Measurements from ENCODE around the gene ITGA8. TPM values are rescaled to one million over a fixed set of nuclear protein-coding genes. Genes with fewer than 3 reads are reported as not detected.

ITGA8 gene
- total and polyA plus RNA-seq, 2 donors (not counting 1 experiment from before 2014, with no cell fraction given), result not detected

DNA sequence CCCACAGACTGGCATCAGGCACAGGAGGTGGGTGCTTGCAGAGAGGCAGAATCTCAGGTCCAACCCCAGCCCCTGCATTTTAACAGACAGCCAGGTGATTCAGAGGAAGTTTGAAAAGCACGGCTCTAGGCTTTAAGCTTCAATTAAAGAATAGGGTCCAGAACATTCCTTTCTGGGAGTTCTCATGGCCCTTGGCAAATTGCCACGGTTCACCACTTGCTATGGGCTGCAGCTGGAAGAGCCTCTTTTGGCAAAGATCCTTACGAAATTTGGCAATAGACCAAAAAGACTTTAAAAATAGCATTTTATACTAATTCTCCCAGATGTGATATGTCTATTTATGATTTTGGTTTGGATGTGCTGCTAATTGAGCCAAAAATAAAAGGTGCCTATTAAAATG is 148.1 kb downstream of the ITGA8 start:
- Histone ChIP-seq H3K9me3 (ENCODE audit: control extremely low read depth in 1 of 3, control insufficient read depth in 2 of 3, insufficient read depth in 1 of 3, low read length in 2 of 3) (peaks cover 0 to 4% (median 0%) of the 10 kb centered on the region in 3 donors), H3K4me3 (ENCODE audit: control extremely low read depth in 1 of 5, extremely low read depth in 1 of 5, insufficient read depth in 1 of 5, low read depth in 2 of 5, low read length in 4 of 5) (no peak overlapping the region), H3K4me2 (replicated peaks; ENCODE audit: low read depth, low read length, poor library complexity, severe bottlenecking) (no peak overlapping the region), H3K4me1 (ENCODE audit: control insufficient read depth in 2 of 2, insufficient read depth in 2 of 2, low read length in 2 of 2) (no peaks in the 10 kb centered on the region), H3K79me2 (ENCODE audit: control insufficient read depth, insufficient read depth, low read length) (no peaks in the 10 kb centered on the region), H3K36me3 (replicated peaks in 1 of 2; ENCODE audit: control extremely low read depth in 1 of 2, control insufficient read depth in 1 of 2, extremely low read depth in 1 of 2, insufficient read depth in 2 of 2, low read length in 1 of 2) (no peaks in the 10 kb centered on the region), H3K27me3 (replicated peaks in 1 of 4; ENCODE audit: control extremely low read depth in 1 of 4, control insufficient read depth in 3 of 4, insufficient read depth in 4 of 4, low read length in 3 of 4) (no peaks in the 10 kb centered on the region), H4K20me1 (ENCODE audit: control insufficient read depth, insufficient read depth, low read length, poor library complexity, severe bottlenecking) (no peaks in the 10 kb centered on the region), H3K9ac (ENCODE audit: low read length) (no peak overlapping the region), H3K27ac (ENCODE audit: low read length in 2 of 2) (no peak overlapping the region), H2AFZ (ENCODE audit: insufficient read depth, low read depth, low read length, poor library complexity, severe bottlenecking) (no peak overlapping the region)
- Mint-ChIP-seq H3K27me3 (no peaks in the 10 kb centered on the region), H3K27ac (no peak overlapping the region), H3K4me3 (no peak overlapping the region), H3K9me3 (ENCODE audit: insufficient read depth) (no peaks in the 10 kb centered on the region), H3K4me1 (no peaks in the 10 kb centered on the region)
- DNase-seq (no peak), ATAC-seq (ENCODE audit: low read depth) (no peak)
- ChIA-PET CTCF (no interaction called here), POLR2A (no interaction called here)
- 50% methylated on average over 1 of the region's 3 CpGs for WGBS (ENCODE audit: insufficient coverage)
- TF ChIP-seq EZH2 (IDR thresholded peaks at IDR 0.05; ENCODE audit: borderline replicate concordance, insufficient read depth, low read depth, low read length, poor library complexity, severe bottlenecking), result no peak
- TF ChIP-seq, protein P1, sequence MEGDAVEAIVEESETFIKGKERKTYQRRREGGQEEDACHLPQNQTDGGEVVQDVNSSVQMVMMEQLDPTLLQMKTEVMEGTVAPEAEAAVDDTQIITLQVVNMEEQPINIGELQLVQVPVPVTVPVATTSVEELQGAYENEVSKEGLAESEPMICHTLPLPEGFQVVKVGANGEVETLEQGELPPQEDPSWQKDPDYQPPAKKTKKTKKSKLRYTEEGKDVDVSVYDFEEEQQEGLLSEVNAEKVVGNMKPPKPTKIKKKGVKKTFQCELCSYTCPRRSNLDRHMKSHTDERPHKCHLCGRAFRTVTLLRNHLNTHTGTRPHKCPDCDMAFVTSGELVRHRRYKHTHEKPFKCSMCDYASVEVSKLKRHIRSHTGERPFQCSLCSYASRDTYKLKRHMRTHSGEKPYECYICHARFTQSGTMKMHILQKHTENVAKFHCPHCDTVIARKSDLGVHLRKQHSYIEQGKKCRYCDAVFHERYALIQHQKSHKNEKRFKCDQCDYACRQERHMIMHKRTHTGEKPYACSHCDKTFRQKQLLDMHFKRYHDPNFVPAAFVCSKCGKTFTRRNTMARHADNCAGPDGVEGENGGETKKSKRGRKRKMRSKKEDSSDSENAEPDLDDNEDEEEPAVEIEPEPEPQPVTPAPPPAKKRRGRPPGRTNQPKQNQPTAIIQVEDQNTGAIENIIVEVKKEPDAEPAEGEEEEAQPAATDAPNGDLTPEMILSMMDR (IDR thresholded peaks at IDR 0.05), result no peak
- intact Hi-C loops (cut with micrococcal nuclease), result no loop called here

DNA sequence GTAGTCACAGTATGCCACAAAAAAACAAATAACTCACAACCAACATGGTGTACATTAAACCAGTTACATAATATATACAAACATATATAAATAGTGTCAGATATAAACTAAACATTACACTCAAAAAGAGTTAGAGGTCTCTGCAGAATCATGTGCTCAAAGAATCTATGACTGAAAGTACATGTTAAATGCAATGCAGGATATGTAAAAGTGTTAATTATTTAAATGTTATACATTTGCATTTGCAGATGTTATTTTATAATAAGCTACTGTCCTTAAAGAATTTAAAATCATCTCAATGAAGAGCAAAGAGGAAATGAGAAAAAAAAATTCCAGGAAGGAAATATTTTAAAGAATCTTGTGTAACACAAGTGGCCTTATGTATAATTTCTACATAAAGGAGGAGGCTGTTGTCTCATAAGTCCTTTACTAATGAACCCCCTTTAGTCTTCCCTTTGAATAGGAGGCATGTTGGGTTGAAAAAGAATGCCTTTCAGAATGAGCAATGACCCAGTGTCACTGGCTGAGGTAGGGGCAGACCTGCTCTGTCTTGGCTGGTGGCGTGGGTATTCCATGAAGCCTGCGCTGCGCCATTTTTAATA is 148.9 kb downstream of the ITGA8 start:
- no peaks in the 10 kb centered on the region for H3K4me1 ChIP-seq (ENCODE audit: control insufficient read depth in 2 of 2, insufficient read depth in 2 of 2, low read length in 2 of 2)
- DNase-seq, result no peak
- H3K4me2 ChIP-seq (replicated peaks; ENCODE audit: low read depth, low read length, poor library complexity, severe bottlenecking), result no peak overlapping the region
- no peaks in the 10 kb centered on the region for H3K27me3 ChIP-seq (replicated peaks in 1 of 4; ENCODE audit: control extremely low read depth in 1 of 4, control insufficient read depth in 3 of 4, insufficient read depth in 4 of 4, low read length in 3 of 4)
- no peaks in the 10 kb centered on the region for H3K36me3 ChIP-seq (replicated peaks in 1 of 2; ENCODE audit: control extremely low read depth in 1 of 2, control insufficient read depth in 1 of 2, extremely low read depth in 1 of 2, insufficient read depth in 2 of 2, low read length in 1 of 2)
- peaks cover 2% of the 10 kb centered on the region for H3K9me3 Mint-ChIP-seq (ENCODE audit: insufficient read depth)
- H3K9me3 ChIP-seq (ENCODE audit: control extremely low read depth in 1 of 3, control insufficient read depth in 2 of 3, insufficient read depth in 1 of 3, low read length in 2 of 3), result peaks cover 0 to 4% (median 0%) of the 10 kb centered on the region in 3 donors
- intact Hi-C loops (cut with micrococcal nuclease), result no loop called here
- ATAC-seq (ENCODE audit: low read depth), result no peak
- no peak overlapping the region for H3K27ac Mint-ChIP-seq
- no peaks in the 10 kb centered on the region for H3K27me3 Mint-ChIP-seq
- 96% methylated on average over 3 of the region's 3 CpGs for WGBS (ENCODE audit: insufficient coverage)
- no peaks in the 10 kb centered on the region for H3K79me2 ChIP-seq (ENCODE audit: control insufficient read depth, insufficient read depth, low read length)
- TF ChIP-seq EZH2 (IDR thresholded peaks at IDR 0.05; ENCODE audit: borderline replicate concordance, insufficient read depth, low read depth, low read length, poor library complexity, severe bottlenecking), result no peak
- TF ChIP-seq, protein P1 (IDR thresholded peaks at IDR 0.05), result no peak
- H3K4me1 Mint-ChIP-seq, result no peaks in the 10 kb centered on the region
- no peak overlapping the region for H3K4me3 Mint-ChIP-seq
- H3K27ac ChIP-seq (ENCODE audit: low read length in 2 of 2), result no peak overlapping the region
- no peak overlapping the region for H2AFZ ChIP-seq (ENCODE audit: insufficient read depth, low read depth, low read length, poor library complexity, severe bottlenecking)
- H3K4me3 ChIP-seq (ENCODE audit: control extremely low read depth in 1 of 5, extremely low read depth in 1 of 5, insufficient read depth in 1 of 5, low read depth in 2 of 5, low read length in 4 of 5), result no peak overlapping the region
- ChIA-PET CTCF (no interaction called here), POLR2A (interaction anchor here (0.7 kb wide), 1 partner anchor 1008 kb away, joined by 3 read pairs; no protein-coding TSS in a partner anchor)
- H3K9ac ChIP-seq (ENCODE audit: low read length), result no peak overlapping the region
- H4K20me1 ChIP-seq (ENCODE audit: control insufficient read depth, insufficient read depth, low read length, poor library complexity, severe bottlenecking), result no peaks in the 10 kb centered on the region
